ENCODE measurements around the gene ERC1.

- TF ChIP-seq POLR2AphosphoS5 (IDR thresholded peaks at IDR 0.05; ENCODE audit: borderline replicate concordance, low read depth, low read length) (no peak), EZH2 (IDR thresholded peaks at IDR 0.05) (no peak)
These were observed 139.1 kb downstream of the ERC1 start for GRCh38 chr12:1130164-1130563.
